Hepatocyte (in vitro differentiated cells): ENCODE measurements around the gene SPZ1. TPM values are rescaled to one million over a fixed set of nuclear protein-coding genes. Genes with fewer than 3 reads are reported as not detected.

Source experiments
- DNase-seq: peaks from one replicate; pipeline ENCODE4 v3.0.0-alpha.2; 2016; ENCODE audit warnings: low spot score
- H2AFZ ChIP-seq: fragments of 200-600 bp; sonication (generic); 2 replicates; pipeline ENCODE4 v1.6.0; 2016; ENCODE audit warnings: antibody characterized with exemption, mild to moderate bottlenecking
- H3K27ac ChIP-seq: fragments of 200-600 bp; sonication (generic); 2 replicates; pipeline ENCODE4 v1.5.1; 2016; ENCODE audit warnings: mild to moderate bottlenecking
- H3K27me3 ChIP-seq: fragments of 200-600 bp; sonication (generic); 2 replicates; pipeline ENCODE4 v1.6.1; 2016
- H3K36me3 ChIP-seq: fragments of 200-600 bp; sonication (generic); replicated peaks from 2 replicates; pipeline ENCODE4 v1.5.1; 2016; ENCODE audit warnings: low read depth; ENCODE audit not compliant: insufficient read depth
- H3K4me1 ChIP-seq: fragments of 200-600 bp; sonication (generic); 2 replicates; pipeline ENCODE4 v1.5.1; 2016; ENCODE audit warnings: mild to moderate bottlenecking, moderate library complexity; ENCODE audit not compliant: insufficient read depth
- H3K4me2 ChIP-seq: fragments of 200-600 bp; sonication (generic); 2 replicates; pipeline ENCODE4 v1.6.0; 2016
- H3K4me3 ChIP-seq: fragments of 200-600 bp; sonication (generic); 2 replicates; pipeline ENCODE4 v1.5.1; 2016; ENCODE audit warnings: mild to moderate bottlenecking
- H3K79me2 ChIP-seq: fragments of 200-600 bp; sonication (generic); 2 replicates; pipeline ENCODE4 v1.6.0; 2017; ENCODE audit warnings: mild to moderate bottlenecking
- H3K9me2 ChIP-seq: fragments of 200-600 bp; sonication (generic); replicated peaks from 2 replicates; pipeline ENCODE4 v1.6.0; 2017; ENCODE audit warnings: mild to moderate bottlenecking; ENCODE audit not compliant: insufficient read depth
- H3K9me3 ChIP-seq: fragments of 200-600 bp; sonication (generic); 2 replicates; pipeline ENCODE4 v1.5.1; 2016; ENCODE audit warnings: low read depth, mild to moderate bottlenecking
- H4K20me1 ChIP-seq: fragments of 200-600 bp; sonication (generic); 2 replicates; pipeline ENCODE4 v1.6.0; 2016; ENCODE audit warnings: mild to moderate bottlenecking; ENCODE audit not compliant: insufficient read depth, poor library complexity, severe bottlenecking
- CTCF ChIP-seq: fragments of 200-600 bp; sonication (generic); IDR thresholded peaks from 2 replicates; pipeline ENCODE4 v1.5.1; 2016; ENCODE audit warnings: antibody characterized with exemption, mild to moderate bottlenecking; ENCODE audit not compliant: poor library complexity
- EZH2 ChIP-seq: fragments of 200-600 bp; sonication (generic); IDR thresholded peaks from 2 replicates; pipeline ENCODE4 v1.6.1; 2016; ENCODE audit warnings: antibody characterized with exemption, mild to moderate bottlenecking, borderline replicate concordance
- EZH2phosphoT487 ChIP-seq: fragments of 200-600 bp; sonication (generic); IDR thresholded peaks from one replicate; pipeline ENCODE4 v1.6.1; 2018; ENCODE audit warnings: antibody characterized with exemption, mild to moderate bottlenecking, low read depth, moderate library complexity; ENCODE audit not compliant: unreplicated experiment, severe bottlenecking
- WGBS: methylation state at CpG from one replicate; pipeline ENCODE4 v1.1.6; 2016; ENCODE audit warnings: low lambda C conversion rate; ENCODE audit errors: missing lambda C conversion rate; 5-methylcytosine and 5-hydroxymethylcytosine counted together
- polyA plus RNA-seq: library from polyadenylated mRNA; unstranded; fragments of >200 nt; fragmentation: Nextera tagmentation; extraction: Ambion mirVana; gene quantifications from 2 replicates; pipeline ENCODE4 v1.2.1, GENCODE V29; 2016
- total RNA-seq: library from RNA; depleted of rRNA; stranded (reverse); fragments of >200 nt; gene quantifications from 2 replicates; pipeline ENCODE4 v1.2.3, GENCODE V29; 2014

The SPZ1 gene
- total and polyA plus RNA-seq, 2 experiments from 2014 or later = not detected

GRCh38 chr5:80277191-80277590 lies 42.6 kb upstream of the SPZ1 start:
- Histone ChIP-seq H3K27ac (no peak overlapping the region), H3K36me3 (no peaks in the 10 kb centered on the region), H3K4me1 (no peaks in the 10 kb centered on the region), H4K20me1 (no peaks in the 10 kb centered on the region), H3K79me2 (no peaks in the 10 kb centered on the region), H3K9me2 (no peaks in the 10 kb centered on the region), H3K27me3 (no peaks in the 10 kb centered on the region), H3K4me3 (no peak overlapping the region), H2AFZ (no peak overlapping the region), H3K9me3 (no peaks in the 10 kb centered on the region), H3K4me2 (no peak overlapping the region)
- no peak for DNase-seq
- no peak for TF ChIP-seq CTCF
- TF ChIP-seq EZH2 = no peak
- 53% methylated on average over 2 of the region's 2 CpGs for WGBS

- Histone ChIP-seq H3K4me2 (no peak overlapping the region), H3K9me3 (no peaks in the 10 kb centered on the region), H3K27ac (no peak overlapping the region), H4K20me1 (no peaks in the 10 kb centered on the region), H3K27me3 (no peaks in the 10 kb centered on the region), H3K79me2 (no peaks in the 10 kb centered on the region), H3K4me1 (no peaks in the 10 kb centered on the region), H3K9me2 (no peaks in the 10 kb centered on the region), H3K36me3 (no peaks in the 10 kb centered on the region), H2AFZ (no peak overlapping the region), H3K4me3 (no peak overlapping the region)
- TF ChIP-seq EZH2 (no peak), CTCF (no peak), EZH2phosphoT487 (no peak)
- DNase-seq = no peak
- 67% methylated on average over 3 of the region's 3 CpGs for WGBS
These were observed 37.7 kb upstream of the SPZ1 start for GRCh38 chr5:80282054-80282453.

GRCh38 chr5:80283360-80283759 lies 36.4 kb upstream of the SPZ1 start:
- TF ChIP-seq CTCF = no peak
- TF ChIP-seq EZH2phosphoT487 = no peak
- TF ChIP-seq EZH2 = no peak
- no peaks in the 10 kb centered on the region for H3K9me3 ChIP-seq
- H3K9me2 ChIP-seq = no peaks in the 10 kb centered on the region
- DNase-seq = no peak
- H3K27me3 ChIP-seq = no peaks in the 10 kb centered on the region
- no peaks in the 10 kb centered on the region for H3K4me1 ChIP-seq
- 79% methylated on average over 1 of the region's 1 CpG for WGBS
- H2AFZ ChIP-seq = no peak overlapping the region
- H3K36me3 ChIP-seq = no peaks in the 10 kb centered on the region
- H3K27ac ChIP-seq = no peak overlapping the region
- H3K79me2 ChIP-seq = no peaks in the 10 kb centered on the region
- no peaks in the 10 kb centered on the region for H4K20me1 ChIP-seq
- no peak overlapping the region for H3K4me3 ChIP-seq
- no peak overlapping the region for H3K4me2 ChIP-seq

- whole genome bisulfite sequencing = 75% methylated on average over 2 of the region's 2 CpGs
- H4K20me1 ChIP-seq = no peaks in the 10 kb centered on the region
These were observed 35.1 kb upstream of the SPZ1 start for GRCh38 chr5:80284720-80285119.

More at GRCh38 chr5:80284720-80285119, 35.1 kb upstream of the SPZ1 start:
- Histone ChIP-seq H2AFZ (no peak overlapping the region), H3K27ac (no peak overlapping the region), H3K9me2 (no peaks in the 10 kb centered on the region), H3K4me3 (no peak overlapping the region), H3K36me3 (no peaks in the 10 kb centered on the region), H3K79me2 (no peaks in the 10 kb centered on the region), H3K4me2 (no peak overlapping the region), H3K9me3 (no peaks in the 10 kb centered on the region), H3K4me1 (no peaks in the 10 kb centered on the region), H3K27me3 (no peaks in the 10 kb centered on the region)
- TF ChIP-seq EZH2 (no peak), EZH2phosphoT487 (no peak), CTCF (no peak)
- no peak for DNase-seq
